Osteoblast (primary cell): Measurements from ENCODE around the gene SPAG6. TPM values are rescaled to one million over a fixed set of nuclear protein-coding genes. Genes with fewer than 3 reads are reported as not detected.

ENCODE experiments used
- DNase-seq: peaks from one replicate; pipeline ENCODE4 v3.0.0; 2011; ENCODE audit warnings: low spot score, mixed read lengths; ENCODE audit not compliant: insufficient read length; ENCODE audit errors: missing footprints
- H2AFZ ChIP-seq: 2 replicates; pipeline ENCODE4 v1.6.0; 2011; ENCODE audit warnings: mild to moderate bottlenecking, low read length
- H3K27ac ChIP-seq: 2 replicates; pipeline ENCODE4 v1.5.1; 2011; ENCODE audit warnings: mild to moderate bottlenecking, low read depth, low read length, moderate library complexity
- H3K27me3 ChIP-seq: 2 replicates; pipeline ENCODE4 v1.6.0; 2012; ENCODE audit warnings: mild to moderate bottlenecking, control low read depth, inconsistent platforms, low read length, moderate library complexity; ENCODE audit not compliant: insufficient read depth
- H3K36me3 ChIP-seq: 2 replicates; pipeline ENCODE4 v1.5.1; 2011; ENCODE audit warnings: mild to moderate bottlenecking, low read length, control low read depth, moderate library complexity; ENCODE audit not compliant: insufficient read depth
- H3K4me1 ChIP-seq: 2 replicates; pipeline ENCODE4 v1.5.1; 2011; ENCODE audit warnings: mild to moderate bottlenecking, low read length, control low read depth, moderate library complexity; ENCODE audit not compliant: insufficient read depth
- H3K4me2 ChIP-seq: 2 replicates; pipeline ENCODE4 v1.6.0; 2011; ENCODE audit warnings: mild to moderate bottlenecking, low read length; ENCODE audit not compliant: insufficient read depth
- H3K4me3 ChIP-seq: fragments of 200-600 bp; sonication (generic); 3 replicates; pipeline ENCODE4 v1.5.1; 2012; ENCODE audit warnings: mild to moderate bottlenecking, low read length, inconsistent platforms; ENCODE audit not compliant: insufficient read depth
- H3K79me2 ChIP-seq: 2 replicates; pipeline ENCODE4 v1.6.0; 2012; ENCODE audit warnings: mild to moderate bottlenecking, low read length, control low read depth, inconsistent platforms; ENCODE audit not compliant: insufficient read depth
- H3K9me3 ChIP-seq: 2 replicates; pipeline ENCODE4 v1.5.1; 2011; ENCODE audit warnings: low read depth, low read length, control low read depth
- H4K20me1 ChIP-seq: 2 replicates; pipeline ENCODE4 v1.6.0; 2012; ENCODE audit warnings: mild to moderate bottlenecking, low read length, control low read depth; ENCODE audit not compliant: insufficient read depth
- total RNA-seq: library from RNA; depleted of rRNA; stranded (reverse); fragments of >200 nt; gene quantifications from 2 replicates; pipeline ENCODE4 v1.2.3, GENCODE V29; 2012
- TF ChIP-seq, protein P1 (sequence below): IDR thresholded peaks from 2 replicates; pipeline ENCODE4 v1.5.1; 2011; ENCODE audit warnings: mild to moderate bottlenecking, low read depth, low read length, moderate library complexity; ENCODE audit errors: extremely low read depth

Gene SPAG6
- total RNA-seq, 1 donor, result not detected

GRCh38 chr10:22417736-22418268, 72.5 kb downstream of the SPAG6 start:
- TF ChIP-seq, protein P1, sequence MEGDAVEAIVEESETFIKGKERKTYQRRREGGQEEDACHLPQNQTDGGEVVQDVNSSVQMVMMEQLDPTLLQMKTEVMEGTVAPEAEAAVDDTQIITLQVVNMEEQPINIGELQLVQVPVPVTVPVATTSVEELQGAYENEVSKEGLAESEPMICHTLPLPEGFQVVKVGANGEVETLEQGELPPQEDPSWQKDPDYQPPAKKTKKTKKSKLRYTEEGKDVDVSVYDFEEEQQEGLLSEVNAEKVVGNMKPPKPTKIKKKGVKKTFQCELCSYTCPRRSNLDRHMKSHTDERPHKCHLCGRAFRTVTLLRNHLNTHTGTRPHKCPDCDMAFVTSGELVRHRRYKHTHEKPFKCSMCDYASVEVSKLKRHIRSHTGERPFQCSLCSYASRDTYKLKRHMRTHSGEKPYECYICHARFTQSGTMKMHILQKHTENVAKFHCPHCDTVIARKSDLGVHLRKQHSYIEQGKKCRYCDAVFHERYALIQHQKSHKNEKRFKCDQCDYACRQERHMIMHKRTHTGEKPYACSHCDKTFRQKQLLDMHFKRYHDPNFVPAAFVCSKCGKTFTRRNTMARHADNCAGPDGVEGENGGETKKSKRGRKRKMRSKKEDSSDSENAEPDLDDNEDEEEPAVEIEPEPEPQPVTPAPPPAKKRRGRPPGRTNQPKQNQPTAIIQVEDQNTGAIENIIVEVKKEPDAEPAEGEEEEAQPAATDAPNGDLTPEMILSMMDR, result no peak
- no peak overlapping the region for H3K4me3 ChIP-seq
- H3K4me1 ChIP-seq, result no peaks in the 10 kb centered on the region
- H4K20me1 ChIP-seq, result no peaks in the 10 kb centered on the region
- no peaks in the 10 kb centered on the region for H3K79me2 ChIP-seq
- no peak overlapping the region for H3K4me2 ChIP-seq
- no peaks in the 10 kb centered on the region for H3K36me3 ChIP-seq
- no peaks in the 10 kb centered on the region for H3K9me3 ChIP-seq
- no peak overlapping the region for H3K27ac ChIP-seq
- no peaks in the 10 kb centered on the region for H3K27me3 ChIP-seq
- DNase-seq, result no peak
- no peak overlapping the region for H2AFZ ChIP-seq

GRCh38 chr10:22420787-22421517, 75.7 kb downstream of the SPAG6 start:
- Histone ChIP-seq H4K20me1 (no peaks in the 10 kb centered on the region), H3K79me2 (no peaks in the 10 kb centered on the region), H3K9me3 (no peaks in the 10 kb centered on the region), H3K27ac (no peak overlapping the region), H3K27me3 (no peaks in the 10 kb centered on the region), H3K4me3 (no peak overlapping the region), H3K36me3 (no peaks in the 10 kb centered on the region), H3K4me2 (no peak overlapping the region), H2AFZ (peak overlapping the region; percentile 39), H3K4me1 (no peaks in the 10 kb centered on the region)
- TF ChIP-seq, protein P1, result peak; percentile 41
- DNase-seq, result peak; percentile 80

GRCh38 chr10:22426653-22427052, 81.4 kb downstream of the SPAG6 start:
- no peaks in the 10 kb centered on the region for H3K9me3 ChIP-seq
- no peaks in the 10 kb centered on the region for H4K20me1 ChIP-seq
- DNase-seq, result no peak
- H3K27me3 ChIP-seq, result no peaks in the 10 kb centered on the region
- no peak overlapping the region for H3K27ac ChIP-seq
- H3K4me3 ChIP-seq, result no peak overlapping the region
- no peaks in the 10 kb centered on the region for H3K36me3 ChIP-seq
- H3K4me2 ChIP-seq, result no peak overlapping the region
- TF ChIP-seq, protein P1, result no peak
- peaks cover 31% of the 10 kb centered on the region for H3K4me1 ChIP-seq
- H3K79me2 ChIP-seq, result no peaks in the 10 kb centered on the region
- H2AFZ ChIP-seq, result no peak overlapping the region

GRCh38 chr10:22427101-22427500, 81.8 kb downstream of the SPAG6 start:
- H3K79me2 ChIP-seq, result no peaks in the 10 kb centered on the region
- H3K27me3 ChIP-seq, result no peaks in the 10 kb centered on the region
- H2AFZ ChIP-seq, result no peak overlapping the region
- H3K36me3 ChIP-seq, result no peaks in the 10 kb centered on the region
- H4K20me1 ChIP-seq, result no peaks in the 10 kb centered on the region
- no peak overlapping the region for H3K4me3 ChIP-seq
- H3K9me3 ChIP-seq, result no peaks in the 10 kb centered on the region
- TF ChIP-seq, protein P1, result no peak
- H3K4me1 ChIP-seq, result peaks cover 31% of the 10 kb centered on the region
- peak overlapping the region; percentile 61 for H3K4me2 ChIP-seq
- peak; percentile 68 for DNase-seq
- H3K27ac ChIP-seq, result peak overlapping the region; percentile 22
